ENCODE measurements around the gene NAA38.
A peak's percentile ranks its signal among the peaks of the same experiment; 100 is the strongest.

NAA38 gene

DNA sequence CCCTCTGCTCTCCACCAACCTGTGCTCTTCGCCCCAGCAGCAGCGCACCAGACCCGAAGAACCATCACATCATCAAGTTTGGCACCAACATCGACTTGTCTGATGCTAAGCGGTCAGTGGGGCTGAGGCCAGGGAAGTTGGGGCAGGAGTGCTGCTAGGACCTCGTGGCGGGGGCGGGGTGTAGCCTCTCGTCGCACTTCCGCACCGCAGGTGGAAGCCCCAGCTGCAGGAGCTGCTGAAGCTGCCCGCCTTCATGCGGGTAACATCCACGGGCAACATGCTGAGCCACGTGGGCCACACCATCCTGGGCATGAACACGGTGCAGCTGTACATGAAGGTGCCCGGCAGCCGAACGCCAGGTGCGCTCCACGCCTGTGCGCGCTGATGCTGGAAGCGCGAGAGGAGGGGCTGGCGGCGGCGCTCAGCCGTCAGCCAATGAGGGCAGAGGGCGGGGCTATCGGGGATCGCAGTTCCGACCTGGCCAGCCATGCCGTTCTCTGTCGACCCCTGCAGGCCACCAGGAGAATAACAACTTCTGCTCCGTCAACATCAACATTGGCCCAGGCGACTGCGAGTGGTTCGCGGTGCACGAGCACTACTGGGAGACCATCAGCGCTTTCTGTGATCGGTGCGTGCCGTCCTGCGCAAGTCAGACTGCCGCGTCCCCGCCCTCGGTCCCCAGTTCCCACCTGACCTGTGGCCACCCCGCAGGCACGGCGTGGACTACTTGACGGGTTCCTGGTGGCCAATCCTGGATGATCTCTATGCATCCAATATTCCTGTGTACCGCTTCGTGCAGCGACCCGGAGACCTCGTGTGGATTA, 5.7 kb downstream of the NAA38 start:
- peak; percentile 95 for DNase-seq

DNA sequence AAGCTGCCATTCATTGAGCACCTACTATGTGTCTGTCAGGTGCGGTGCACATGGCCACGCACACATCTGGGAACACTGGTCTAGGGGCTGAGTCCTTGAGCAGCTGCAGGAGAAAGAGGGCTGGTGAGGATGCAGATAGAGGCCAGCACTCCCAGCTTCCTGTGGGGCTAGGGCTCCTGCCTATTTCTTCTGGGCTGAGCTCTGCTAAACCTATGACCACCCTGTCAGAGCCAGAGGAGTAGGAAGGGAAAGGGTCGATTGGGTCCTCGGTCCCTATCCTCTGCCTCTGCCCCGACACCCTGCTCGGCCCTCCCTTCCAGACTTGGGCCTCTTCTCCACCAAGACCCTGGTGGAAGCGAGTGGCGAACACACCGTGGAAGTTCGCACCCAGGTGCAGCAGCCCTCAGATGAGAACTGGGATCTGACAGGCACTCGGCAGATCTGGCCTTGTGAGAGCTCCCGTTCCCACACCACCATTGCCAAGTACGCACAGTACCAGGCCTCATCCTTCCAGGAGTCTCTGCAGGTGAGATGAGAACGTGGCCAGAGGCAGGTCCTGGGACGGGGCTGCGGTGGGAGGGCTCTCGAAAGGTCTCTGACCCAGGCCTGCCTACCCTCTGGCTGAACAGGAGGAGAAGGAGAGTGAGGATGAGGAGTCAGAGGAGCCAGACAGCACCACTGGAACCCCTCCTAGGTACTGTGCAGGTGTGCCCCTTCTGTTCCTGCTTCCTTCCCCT, 6.5 kb downstream of the NAA38 start:
- DNase-seq, result no peak

DNA sequence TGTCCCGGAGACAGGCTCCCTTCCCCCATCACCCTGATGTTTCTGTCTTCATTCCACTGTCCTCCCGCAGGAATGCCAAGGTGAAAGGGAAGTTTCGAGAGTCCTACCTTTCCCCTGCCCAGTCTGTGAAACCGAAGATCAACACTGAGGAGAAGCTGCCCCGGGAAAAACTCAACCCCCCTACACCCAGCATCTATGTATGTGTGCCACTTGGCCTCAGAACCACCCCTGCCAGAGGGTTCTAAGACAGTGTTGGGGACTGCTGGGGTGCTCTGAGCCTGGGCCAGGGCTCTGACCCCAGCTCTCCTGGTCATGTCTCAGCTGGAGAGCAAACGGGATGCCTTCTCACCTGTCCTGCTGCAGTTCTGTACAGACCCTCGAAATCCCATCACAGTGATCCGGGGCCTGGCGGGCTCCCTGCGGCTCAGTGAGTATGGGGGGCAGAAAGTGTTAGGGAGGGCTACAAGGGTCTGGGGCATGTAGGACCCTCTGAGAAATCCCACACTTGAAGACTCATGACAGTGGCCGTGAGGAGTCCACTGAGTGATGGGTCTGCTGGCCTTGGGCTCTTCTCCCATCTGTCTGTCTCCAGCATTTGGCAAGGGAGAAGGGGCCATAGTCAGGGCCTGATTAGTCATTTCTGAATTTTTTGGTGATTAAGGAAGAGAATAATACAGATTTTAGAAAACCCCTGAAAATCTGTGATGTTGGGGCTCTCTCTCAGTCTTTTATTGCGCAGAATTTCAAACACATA, 7.4 kb downstream of the NAA38 start:
- DNase-seq, result no peak

DNA sequence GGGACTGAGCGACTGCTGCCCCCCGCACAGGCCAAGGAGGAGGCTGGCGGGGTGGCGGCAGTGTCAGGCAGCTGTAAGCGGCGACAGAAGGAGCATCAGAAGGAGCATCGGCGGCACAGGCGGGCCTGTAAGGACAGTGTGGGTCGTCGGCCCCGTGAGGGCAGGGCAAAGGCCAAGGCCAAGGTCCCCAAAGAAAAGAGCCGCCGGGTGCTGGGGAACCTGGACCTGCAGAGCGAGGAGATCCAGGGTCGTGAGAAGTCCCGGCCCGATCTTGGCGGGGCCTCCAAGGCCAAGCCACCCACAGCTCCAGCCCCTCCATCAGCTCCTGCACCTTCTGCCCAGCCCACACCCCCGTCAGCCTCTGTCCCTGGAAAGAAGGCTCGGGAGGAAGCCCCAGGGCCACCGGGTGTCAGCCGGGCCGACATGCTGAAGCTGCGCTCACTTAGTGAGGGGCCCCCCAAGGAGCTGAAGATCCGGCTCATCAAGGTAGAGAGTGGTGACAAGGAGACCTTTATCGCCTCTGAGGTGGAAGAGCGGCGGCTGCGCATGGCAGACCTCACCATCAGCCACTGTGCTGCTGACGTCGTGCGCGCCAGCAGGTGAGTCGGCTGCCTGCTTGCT, 8.1 kb downstream of the NAA38 start:
- no peak for DNase-seq

DNA sequence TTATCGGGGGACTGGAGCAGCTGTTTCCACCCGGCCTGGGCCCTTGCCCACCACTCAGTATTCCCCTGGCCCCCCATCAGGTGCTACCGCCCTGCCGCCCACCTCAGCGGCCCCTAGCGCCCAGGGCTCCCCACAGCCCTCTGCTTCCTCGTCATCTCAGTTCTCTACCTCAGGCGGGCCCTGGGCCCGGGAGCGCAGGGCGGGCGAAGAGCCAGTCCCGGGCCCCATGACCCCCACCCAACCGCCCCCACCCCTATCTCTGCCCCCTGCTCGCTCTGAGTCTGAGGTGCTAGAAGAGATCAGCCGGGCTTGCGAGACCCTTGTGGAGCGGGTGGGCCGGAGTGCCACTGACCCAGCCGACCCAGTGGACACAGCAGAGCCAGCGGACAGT, 8.6 kb downstream of the NAA38 start:
- DNase-seq, result no peak

DNA sequence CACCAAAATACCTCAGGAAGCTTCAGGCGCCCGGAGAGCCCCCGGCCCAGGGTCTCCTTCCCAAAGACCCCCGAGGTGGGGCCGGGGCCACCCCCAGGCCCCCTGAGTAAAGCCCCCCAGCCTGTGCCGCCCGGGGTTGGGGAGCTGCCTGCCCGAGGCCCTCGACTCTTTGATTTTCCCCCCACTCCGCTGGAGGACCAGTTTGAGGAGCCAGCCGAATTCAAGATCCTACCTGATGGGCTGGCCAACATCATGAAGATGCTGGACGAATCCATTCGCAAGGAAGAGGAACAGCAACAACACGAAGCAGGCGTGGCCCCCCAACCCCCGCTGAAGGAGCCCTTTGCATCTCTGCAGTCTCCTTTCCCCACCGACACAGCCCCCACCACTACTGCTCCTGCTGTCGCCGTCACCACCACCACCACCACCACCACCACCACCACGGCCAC, 9.2 kb downstream of the NAA38 start:
- DNase-seq, result no peak

DNA sequence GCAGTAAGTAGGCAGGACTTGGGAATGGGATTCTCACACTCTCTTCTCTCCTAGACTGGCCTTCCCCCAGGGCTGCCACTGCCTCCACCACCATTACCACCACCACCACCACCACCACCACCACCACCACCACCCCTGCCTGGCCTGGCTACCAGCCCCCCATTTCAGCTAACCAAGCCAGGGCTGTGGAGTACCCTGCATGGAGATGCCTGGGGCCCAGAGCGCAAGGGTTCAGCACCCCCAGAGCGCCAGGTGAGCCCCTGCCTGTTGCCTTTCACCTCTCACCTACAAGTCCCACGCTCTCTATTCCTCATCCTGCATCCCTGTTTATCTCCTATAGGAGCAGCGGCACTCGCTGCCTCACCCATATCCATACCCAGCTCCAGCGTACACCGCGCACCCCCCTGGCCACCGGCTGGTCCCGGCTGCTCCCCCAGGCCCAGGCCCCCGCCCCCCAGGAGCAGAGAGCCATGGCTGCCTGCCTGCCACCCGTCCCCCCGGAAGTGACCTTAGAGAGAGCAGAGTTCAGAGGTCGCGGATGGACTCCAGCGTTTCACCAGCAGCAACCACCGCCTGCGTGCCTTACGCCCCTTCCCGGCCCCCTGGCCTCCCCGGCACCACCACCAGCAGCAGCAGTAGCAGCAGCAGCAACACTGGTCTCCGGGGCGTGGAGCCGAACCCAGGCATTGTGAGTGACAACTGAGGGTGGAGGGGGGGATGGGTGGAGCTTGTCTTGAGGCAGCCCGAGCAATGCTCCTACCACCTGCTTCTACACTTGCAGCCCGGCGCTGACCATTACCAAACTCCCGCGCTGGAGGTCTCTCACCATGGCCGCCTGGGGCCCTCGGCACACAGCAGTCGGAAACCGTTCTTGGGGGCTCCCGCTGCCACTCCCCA, 10.3 kb downstream of the NAA38 start:
- DNase-seq, result no peak

DNA sequence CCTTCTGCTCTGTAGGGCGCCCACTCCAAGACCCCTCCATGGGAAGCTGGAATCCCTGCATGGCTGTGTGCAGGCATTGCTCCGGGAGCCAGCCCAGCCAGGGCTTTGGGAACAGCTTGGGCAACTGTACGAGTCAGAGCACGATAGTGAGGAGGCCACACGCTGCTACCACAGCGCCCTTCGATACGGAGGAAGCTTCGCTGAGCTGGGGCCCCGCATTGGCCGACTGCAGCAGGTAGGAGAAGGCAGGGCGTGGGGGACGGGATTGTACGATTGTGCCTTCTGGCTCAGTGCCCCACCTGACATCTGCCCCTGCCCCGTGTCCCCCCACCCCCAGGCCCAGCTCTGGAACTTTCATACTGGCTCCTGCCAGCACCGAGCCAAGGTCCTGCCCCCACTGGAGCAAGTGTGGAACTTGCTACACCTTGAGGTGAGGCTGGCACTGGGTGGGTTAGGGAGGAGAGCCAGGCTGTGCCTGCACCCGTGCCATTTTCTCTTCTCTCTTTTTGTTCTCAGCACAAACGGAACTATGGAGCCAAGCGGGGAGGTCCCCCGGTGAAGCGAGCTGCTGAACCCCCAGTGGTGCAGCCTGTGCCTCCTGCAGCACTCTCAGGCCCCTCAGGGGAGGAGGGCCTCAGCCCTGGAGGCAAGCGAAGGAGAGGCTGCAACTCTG, 11.2 kb downstream of the NAA38 start:
- DNase-seq, result no peak

DNA sequence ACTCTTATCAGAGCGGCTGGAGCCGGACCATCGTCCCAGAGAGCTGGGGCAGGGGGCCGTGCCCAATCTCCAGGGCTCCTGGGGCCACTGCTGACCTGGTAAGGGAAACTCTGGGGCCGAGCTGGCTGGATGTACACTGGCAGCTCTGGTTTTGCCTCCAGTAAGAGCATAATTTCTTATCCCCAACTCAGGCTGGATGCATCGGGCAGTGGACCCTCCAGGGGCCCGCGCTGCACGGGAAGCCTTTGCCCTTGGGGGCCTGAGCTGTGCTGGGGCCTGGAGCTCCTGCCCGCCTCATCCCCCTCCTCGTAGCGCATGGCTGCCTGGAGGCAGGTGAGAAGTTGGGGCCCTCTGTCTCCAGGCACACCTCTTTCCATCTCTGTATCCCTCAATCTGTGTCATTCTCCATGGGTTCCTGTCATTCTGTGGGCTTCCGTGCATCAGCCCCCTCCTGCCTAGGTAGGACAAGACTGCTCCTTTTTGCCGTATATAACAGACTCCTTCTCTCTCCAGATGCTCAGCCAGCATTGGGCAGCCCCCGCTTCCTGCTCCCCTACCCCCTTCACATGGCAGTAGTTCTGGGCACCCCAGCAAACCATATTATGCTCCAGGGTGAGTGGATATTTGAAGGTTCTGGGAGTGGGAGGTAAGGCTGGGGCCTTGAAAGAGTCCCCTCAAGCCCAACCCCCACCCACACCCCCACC, 11.8 kb downstream of the NAA38 start:
- no peak for DNase-seq

DNA sequence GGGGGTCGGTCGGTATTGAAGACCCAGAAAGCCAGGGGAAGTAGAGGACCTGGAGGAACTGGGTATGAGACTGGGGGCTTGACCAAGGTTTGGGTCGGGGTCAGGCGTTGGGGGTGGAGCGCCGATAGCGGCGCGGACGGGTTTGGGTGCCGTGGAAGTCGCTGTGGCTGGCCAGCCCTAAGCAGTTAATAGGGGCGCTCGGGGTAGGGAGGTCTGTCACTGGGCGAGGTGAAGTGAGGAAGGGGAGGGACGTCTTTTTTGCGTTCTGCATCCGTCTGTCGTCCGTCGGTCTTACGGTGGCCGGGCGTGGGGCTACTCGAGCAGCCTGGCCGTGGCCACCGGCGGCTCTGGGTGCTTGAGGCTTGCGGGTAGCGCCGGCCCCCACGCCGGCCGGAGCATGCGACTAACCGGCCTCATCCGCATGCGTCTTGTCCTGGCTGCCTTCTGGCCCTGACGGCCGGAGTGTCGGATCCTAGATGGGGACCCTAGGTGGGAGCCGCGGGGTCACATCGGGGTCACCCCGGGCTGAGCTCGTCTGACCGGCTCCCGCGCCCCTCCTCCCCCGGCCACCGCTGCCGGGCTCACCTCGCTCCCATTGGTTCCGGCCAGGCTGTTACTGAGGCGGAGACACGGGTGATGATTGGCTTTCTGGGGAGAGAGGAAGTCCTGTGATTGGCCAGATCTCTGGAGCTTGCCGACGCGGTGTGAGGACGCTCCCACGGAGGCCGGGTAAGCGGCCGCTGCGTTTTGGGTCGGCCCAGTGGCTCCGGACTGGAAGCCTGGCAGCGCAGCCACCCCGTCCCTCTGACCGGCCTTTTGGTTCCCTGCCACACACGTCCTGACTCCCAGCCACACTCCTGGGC, 12.8 kb downstream of the NAA38 start:
- peak; percentile 84 for DNase-seq

DNA sequence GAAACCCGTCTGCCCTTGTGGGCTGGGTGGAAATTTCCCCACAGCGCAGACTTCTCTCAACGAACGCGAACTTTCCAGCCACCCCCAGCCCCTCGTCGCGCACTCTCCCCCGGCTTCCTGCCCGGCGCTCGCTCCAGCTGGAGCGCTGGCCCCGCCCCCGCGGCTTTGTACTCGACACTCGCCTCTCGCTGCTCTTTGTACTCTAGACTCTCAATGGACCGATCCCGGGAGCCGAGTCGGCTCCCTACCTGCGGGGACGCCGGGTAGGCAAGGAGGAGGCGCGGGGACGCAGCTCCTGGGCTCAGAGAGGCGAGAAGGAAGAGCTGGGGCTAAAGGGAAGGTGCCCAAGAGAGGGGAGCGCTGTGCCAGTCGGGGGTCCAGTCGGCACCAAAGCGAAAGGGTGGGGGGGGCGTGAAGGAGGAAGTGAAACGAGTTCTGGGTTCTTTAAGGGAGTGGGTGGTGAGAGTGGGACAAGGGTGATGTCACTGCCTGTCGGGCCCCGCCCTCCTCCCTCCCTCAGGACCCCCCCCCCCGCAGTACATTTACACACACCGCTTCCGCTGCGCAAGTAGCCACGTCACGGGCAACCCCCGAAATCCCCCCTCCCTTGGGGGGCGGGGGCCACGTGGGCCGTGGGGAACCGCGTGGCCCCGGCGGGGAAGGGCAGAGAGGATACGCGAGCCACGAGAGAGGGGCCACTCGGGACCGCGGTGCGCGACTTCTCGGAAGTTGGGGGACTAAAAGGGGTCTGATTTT, 13.6 kb downstream of the NAA38 start:
- peak; percentile 91 for DNase-seq

DNA sequence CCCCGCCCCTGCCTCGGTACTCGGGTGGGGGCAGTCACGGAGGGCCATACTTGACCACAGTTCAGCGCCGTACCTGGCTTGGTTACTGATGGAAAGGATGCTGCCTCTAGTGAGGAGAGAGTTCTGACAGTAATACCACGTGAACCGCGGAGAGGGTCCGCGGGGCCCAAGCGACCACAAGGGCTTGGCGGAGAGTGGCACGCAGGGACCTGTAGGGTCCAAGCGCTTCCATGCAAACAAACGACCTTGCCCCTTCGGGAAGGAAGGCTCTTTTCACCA, 14.2 kb downstream of the NAA38 start:
- DNase-seq, result no peak

DNA sequence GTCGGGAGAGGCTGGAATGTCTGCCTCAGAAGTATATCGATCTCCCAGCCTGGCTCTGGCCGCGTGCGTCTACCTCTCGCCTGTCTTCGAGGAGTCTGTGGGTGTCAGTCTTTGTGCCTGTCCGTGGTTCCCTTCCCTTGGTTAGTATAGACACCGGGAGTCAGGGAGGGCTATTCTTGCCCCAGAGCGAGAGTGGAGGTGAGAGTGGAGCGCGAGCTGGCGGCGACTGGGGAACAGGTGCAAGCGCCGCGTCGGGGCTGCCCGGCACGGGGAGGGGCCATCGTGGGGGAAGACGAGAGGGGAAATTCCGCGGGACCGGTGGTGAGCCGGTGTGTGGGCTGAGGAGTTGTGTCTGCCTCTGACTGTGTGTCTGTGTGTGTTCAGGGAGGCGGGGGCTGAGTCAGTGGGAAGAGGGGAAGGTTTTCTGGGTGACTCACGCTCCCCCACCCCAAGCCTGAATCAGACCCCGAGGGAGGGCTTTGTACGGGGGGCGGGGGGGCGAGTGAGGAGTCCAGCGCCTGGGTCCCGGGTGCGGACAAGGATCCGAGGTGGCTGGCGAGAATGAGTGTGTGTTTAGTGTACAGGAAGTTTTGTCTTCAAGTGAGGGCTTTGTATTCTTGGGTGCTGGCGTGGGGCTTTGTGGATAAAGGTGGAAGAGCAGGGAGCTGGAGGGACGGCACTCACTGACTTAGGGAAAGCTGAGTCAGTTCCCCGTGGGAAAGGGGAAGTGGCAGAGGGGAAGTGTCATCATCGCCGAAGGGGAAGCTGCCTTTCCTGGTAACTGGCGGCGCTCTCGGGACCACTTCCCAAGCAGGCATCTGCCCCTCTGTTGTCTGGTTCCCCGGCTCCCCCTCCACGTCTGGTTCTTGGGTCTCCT, 14.7 kb downstream of the NAA38 start:
- DNase-seq, result peak; percentile 98

DNA sequence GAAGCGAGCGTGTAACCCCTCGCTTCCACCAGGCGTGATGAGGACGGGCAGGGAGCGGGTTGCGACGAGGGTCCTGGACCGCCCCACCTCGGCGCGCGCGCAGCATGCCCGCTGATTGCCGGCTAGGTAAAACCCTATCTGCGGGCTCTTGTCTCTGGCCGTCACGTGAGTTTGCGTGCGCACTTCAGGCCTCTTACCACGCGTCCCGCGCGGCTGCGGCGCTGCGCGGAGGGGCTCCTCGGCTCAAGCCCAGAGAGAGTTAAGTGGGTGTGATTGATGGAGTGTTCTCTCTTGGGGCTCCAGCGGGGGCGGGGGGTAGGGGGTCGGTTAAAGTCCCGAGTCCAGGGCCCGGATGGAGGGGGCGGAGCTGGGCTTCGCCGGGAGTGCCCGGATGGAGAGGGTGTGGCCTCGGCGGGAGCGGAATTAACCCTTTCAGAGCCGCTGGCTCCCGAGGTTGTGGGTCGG, 15.4 kb downstream of the NAA38 start:
- peak; percentile 85 for DNase-seq

DNA sequence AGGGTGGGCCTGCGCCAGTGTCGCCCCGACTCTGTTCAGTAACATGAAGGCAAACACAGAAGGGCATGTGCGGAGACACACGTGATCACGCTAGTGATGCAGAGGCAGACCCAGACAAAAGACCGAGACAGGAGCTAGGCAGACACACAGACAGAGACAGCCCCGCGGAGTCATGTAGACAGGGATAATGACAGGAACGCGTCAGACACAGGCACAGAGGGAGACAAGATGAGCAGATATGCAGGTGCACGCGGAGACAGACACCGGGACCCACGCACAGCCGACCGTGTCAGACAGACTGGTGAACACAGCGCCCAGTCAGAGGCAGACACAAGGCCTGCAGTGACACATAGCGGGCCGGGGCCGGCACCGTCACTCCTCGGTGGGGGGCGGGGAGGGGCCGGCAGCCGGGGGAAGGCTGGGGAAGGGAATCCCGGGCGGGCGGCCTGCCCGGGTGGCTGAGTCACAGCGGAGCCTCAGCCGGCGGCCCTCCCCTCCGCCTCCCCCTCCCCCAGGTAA, 15.9 kb downstream of the NAA38 start:
- peak; percentile 95 for DNase-seq

DNA sequence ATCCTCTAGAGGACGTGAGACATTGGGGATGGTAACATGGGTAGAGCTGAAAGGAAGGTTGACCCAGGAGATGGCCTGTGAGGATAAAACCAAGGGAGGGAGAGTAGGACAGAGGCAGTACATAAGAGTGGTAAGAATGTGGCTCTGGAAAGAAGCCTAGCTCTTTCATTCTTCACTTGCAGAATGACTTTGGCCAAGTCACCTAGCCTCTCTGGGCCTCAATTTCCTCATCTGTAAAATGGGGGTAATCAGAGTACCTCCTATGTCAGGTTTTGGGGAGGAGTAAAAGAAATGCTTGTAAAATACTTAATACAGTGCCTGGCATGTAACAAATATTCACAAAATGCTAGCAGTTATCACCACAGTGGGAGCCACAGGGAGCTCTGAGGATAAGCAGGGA, 16.5 kb downstream of the NAA38 start:
- no peak for DNase-seq

DNA sequence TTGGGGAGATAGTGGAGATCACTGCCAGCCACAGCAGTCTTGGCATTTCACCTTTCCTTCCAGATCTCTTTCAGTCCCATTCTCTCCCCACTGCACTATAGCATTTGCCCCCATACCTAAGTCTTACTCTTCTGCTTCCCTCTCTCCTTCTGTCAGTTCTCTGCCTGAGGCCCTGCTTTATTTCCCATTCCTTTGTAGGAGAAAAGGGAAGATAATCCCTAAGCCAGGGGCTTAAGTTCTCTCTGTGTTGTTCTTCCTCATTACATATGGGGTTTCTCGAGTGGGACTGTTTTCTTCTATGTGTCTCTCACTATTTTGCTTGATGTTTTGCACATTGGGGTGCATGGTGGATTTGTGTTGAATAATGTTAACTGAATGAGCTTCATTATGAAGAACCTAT, 16.9 kb downstream of the NAA38 start:
- DNase-seq, result no peak

DNA sequence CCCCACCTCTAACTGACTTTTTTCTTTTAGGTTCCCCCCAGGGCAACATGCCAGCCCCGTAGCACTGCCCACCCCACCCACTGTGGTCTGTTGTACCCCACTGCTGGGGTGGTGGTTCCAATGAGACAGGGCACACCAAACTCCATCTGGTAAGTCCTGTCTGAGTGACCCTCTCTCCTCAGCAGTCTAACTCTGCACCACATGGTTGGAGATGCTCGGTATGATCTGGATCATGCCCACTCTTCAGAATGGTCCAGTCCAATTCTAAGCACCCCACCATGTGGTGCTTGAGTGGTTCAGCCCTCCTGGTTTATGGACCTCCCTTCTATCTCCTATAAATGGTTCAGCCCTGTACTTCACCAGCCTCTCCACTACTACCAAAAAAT, 17.5 kb downstream of the NAA38 start:
- no peak for DNase-seq

Measured in activated naive CD4-positive, alpha-beta T cell treated with anti-CD3 and anti-CD28 coated beads, Interleukin-2, amount 50 U/mL, for 16 hours (primary cell).